GM18907 (cell line): ENCODE results near the gene FTSJ3.
A peak's percentile ranks its signal among the peaks of the same experiment; 100 is the strongest.
"Not testable (repeated sequence)": the region's sequence is repeated elsewhere in the genome, so short reads cannot be mapped to it uniquely, and the experiment has no call there.

ENCODE experiments used
- ATAC-seq: cut with Tn5 transposase; IDR thresholded peaks from one replicate; pipeline ENCODE4 v1.9.1; 2021; ENCODE audit warnings: mild to moderate bottlenecking, moderate library complexity; ENCODE audit not compliant: unreplicated experiment

FTSJ3 gene

DNA sequence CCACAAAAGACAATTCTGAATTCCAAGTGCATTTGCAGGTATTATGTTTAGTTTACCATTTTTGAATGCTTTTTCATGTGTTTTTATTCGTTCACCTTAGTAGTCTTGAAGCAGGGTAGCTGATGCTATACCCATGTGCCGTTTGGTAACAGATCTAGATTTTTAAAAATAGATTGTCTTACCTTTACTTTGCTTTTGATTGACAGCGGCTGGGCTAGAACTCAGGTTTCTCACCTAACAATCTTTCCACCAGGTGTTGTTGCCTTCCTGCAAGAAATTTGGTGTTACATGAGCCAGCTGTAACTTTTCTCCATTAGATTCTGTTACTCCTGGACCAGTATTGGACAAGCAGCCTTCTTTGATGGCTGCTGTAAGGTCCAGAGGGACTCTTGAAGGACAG, 1.5 kb upstream of the FTSJ3 start:
- no peak for ATAC-seq

DNA sequence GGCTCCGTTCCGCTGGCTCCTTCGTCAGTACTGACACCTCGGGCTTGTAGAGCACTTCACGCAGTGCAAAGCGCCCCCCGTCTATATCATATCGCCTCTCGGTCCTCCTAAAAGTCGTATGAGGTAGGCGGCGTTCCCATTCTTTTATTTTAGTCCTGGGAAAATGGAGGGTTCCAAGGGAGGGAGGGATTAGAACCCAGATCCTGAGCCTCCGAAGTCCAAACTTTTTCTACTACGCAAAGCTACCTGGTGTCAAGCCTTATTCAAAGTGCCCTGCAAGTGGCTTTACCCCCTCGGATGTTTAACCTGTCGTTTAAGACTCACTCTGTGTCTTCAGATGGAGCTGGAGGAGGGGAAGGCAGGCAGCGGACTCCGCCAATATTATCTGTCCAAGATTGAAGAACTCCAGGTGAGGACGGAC, 348 bp upstream of the FTSJ3 start:
- no peak for ATAC-seq

DNA sequence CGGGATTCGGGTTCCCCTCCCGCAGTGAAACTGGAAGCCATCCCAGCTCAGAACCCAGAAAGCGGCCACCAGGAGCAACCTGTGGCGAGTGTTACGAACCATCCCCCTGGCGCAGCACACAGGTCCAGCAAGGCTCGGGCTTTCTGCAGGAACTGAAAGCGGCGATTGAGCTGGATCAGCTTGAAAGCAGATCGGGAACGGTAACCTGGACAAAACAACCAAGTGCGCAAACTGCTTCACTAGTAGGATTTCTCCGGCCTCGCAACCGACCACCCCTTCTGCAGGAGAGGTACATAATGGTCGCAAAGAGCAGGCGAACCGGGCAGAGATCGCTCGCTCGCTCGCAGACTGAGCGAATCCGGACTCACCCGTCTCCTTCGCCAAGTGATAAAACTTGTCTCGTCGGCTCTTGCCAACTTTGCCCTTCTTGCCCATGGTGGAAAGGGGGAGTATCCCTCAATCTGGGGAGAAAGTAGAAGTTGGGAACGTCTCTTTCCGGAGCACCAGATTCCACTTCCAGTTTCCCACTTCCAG, 928 bp downstream of the FTSJ3 start:
- ATAC-seq, result peak; percentile 13

DNA sequence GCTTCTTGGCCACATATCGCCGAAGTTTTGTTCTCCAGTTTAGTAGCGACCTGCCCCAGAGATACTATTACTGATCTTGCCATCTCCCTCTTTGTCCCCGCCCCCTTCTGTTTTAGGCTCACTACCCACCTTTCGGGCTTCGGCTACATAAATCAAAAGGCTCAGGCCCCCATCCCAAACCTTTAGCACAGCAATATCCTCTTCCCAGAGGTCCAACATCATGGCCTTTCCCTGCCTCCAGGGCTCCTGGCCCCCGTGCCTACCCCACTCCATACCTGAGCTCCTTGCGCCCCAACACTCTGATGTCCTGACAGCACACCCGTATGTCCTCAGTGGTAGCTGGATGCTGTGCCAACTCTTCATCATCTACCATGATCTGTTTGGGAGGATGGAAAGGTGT, 3.1 kb downstream of the FTSJ3 start:
- no peak for ATAC-seq

DNA sequence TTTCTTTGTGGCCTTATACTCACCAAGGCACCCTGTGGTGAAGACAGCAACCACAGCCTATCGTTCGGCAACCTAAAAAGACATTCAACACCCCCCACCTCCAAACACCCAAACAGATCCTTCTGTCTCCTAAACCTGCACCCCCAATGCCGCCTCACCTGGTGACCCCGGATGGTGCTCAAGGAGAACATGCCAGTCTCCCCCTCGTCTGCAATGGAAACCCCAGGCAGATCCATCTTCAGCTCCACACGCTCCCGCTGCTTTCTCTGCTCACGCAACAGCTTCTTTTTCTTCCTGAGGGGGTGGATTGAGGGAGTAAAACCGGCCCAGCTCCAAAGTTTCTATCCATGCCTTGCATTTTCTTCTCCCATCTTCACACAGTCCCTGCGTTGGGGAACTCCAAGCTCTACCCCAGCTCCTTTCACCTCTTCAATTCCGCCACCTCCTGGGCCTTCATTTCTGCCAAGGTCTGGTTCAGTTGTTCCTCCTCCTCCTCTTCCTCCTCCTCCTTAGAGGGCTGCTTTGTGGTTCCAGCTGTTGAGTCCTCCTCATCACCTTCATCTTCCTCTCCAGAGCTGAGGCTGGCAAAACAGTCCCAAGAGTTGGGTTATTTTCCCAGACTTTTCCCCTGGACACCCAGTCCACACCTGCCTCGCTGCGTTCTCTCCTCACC, 3.7 kb downstream of the FTSJ3 start:
- no peak for ATAC-seq

DNA sequence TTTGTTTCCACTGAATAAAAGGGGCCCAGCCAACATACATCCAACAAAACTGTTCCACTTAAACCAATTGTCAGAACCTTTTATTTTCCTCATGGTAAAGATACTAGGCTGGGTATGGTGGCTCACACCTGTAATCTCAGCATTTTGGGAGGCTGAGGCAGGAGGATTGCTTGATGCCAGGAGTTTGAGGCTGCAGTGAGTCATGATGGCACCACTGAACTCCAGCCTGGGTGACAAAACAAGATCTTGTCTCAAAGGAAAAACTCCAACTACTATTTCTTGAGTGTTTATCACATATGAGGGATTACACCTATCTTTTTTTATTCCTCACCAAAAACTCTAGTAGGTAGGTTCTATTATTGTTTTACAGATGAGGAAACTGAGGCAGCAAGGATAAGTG, 4.9 kb downstream of the FTSJ3 start:
- ATAC-seq, result no peak

DNA sequence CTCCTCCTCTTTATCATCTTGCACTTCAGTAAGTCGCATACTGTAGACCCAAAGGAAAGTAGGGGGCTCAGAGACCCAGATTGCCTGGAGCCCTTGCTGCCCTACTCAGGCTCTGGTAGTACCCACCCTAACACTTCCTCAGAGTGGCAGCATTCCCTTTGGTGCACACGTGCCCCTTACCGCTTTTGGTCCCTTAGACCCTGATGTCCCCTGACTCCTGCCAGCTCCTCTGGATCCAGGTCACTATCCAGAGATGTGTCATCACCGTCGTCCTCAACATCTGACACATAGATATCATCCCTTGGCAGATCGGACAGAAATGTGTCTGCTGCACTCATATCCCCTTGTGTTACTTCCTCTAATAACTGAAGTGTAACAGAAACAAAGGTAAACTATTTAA, 5.7 kb downstream of the FTSJ3 start:
- no peak for ATAC-seq

DNA sequence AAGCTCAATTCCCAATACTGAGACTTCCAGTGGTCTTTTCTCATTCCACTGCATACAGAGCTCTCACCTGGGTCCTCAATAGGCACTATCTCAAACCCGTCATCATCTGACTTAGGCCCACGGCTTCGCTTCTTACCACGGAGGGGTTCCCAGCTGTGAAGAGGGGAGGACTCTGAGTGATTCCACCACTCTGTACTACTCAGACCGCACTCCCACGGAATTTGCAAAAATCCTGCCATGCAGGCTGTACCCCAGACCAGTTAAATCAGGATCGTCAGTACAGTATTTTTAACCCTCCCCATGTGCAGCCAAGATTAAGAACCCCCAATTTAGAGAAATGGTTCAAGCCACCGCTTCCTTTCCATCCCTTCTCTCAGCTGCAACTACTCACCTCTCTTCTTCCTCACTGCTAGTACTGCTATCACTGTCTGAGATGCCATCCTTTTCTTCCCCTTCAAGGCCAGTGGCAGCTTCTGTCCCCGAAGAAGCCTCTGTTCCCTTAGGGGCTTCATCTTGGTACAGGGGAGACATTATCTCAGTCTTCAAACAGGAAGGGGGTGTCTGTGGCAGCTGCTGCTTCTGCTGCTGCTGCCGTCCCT, 6.4 kb downstream of the FTSJ3 start:
- ATAC-seq, result no peak

DNA sequence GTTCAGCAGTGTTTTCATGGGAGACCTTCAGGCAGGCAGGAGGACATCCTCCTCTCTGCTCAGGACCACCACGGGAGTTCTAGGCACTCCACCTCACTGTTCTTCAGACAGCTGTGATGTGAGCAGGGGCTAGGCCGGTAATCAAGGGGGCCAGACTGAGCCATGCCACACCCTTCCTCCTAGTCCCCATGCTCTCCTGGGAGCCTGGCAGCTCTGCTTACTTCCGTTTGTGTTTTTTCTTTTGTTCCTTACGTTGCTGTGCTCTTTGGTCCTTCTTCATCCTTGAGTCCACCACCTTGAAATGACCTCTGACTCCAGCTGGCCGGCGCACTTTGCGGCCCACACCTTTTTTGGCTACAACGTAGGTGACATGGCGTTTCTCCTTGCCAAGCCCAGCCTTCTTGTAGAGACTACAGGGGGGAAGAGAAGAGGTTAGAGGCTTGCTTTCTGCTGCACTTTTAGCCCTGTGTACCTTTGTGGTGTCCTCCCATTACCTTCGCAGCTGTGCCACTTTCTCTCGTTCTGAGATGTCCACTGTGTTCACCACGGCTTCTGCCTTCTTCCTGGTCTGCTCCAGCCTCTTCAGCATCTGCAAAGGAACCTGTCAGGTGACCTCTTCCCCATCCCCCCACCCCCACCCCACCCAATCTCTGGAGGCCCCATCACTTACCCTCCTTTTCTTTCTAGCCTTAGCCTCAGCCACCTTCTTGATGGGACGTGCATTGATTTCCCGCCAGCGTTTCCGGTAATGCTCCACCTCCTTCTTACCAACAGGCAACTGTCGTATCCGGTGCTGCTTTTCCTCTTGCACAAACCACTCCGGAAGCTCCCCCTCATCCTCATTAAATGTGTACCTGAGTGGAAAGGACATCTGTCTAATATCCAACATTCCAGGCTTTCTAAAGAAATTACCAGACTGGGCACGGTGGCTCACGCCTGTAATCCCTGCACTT, 7.6 kb downstream of the FTSJ3 start:
- ATAC-seq, result no peak

DNA sequence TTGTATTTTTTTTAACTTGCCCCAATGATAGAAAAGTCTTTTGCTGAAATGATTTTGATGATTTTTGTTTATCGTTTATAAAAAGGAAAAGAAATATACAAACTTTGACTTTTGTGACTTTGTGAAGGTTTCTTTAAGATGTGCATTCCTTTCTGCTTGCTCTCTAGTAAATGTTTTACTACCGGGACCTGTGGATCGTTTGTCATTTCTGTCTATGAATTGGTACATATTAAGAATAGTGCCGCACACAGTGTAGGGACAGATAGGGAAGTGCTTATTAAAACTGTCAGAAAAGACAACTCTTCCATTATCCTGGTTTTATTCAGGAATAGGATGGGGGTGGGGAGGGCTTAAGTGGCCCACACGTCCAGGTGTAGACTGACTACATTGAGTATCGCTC, 8.3 kb downstream of the FTSJ3 start:
- no peak for ATAC-seq

DNA sequence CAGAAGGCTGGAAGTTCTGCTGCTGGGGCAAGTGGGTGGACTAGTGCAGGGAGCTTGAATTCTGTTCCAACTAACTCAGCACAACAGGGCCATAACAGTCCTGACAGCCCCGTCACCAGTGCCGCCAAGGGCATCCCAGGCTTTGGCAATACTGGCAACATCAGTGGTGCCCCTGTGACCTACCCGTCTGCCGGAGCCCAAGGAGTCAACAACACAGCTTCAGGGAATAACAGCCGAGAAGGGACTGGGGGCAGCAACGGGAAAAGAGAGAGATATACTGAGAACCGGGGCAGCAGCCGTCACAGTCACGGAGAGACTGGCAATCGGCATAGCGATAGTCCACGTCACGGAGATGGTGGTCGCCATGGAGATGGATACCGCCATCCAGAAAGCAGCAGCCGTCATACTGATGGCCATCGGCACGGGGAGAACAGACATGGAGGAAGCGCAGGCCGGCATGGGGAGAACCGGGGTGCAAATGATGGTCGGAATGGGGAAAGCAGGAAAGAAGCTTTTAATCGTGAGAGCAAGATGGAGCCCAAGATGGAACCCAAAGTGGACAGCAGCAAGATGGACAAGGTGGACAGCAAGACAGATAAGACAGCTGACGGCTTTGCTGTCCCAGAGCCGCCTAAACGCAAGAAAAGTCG, 9.6 kb downstream of the FTSJ3 start:
- ATAC-seq, result no peak

DNA sequence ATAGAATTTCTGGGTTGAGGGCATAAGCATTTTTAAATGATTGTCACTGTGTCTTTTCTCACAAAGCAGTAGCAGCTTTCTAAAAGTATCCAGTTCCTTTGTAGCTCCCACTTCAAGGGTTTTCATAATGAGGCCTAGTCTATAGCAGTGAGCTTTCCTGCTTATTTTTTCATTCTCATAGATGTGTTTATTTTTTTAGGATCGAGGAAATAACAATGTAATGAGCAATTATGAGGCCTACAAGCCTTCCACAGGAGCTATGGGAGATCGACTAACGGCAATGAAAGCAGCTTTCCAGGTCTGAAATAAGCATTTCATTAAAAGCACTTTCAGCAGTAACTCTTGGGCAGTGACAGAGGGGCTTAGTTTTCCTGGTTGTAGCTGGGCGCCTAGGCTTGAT, 10.8 kb downstream of the FTSJ3 start:
- no peak for ATAC-seq

DNA sequence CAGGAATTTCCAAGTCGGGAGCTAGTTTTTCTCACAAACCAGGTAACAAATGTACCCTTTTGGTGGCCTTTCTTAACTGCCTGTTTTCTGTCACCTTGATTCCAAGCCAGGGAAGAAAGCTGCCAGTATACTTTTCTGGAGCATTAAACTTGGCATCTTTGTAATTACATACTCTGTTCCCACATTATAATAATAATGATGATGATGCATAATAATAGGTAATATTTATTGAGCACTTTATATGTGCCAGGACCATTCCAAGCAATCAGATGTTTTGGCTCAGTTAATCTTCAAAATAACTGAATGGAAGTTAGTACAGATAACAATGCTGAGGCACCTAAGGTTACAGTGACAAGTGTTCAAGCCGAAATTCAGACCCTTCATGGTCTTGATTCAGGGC, 11.3 kb downstream of the FTSJ3 start:
- ATAC-seq, result no peak

DNA sequence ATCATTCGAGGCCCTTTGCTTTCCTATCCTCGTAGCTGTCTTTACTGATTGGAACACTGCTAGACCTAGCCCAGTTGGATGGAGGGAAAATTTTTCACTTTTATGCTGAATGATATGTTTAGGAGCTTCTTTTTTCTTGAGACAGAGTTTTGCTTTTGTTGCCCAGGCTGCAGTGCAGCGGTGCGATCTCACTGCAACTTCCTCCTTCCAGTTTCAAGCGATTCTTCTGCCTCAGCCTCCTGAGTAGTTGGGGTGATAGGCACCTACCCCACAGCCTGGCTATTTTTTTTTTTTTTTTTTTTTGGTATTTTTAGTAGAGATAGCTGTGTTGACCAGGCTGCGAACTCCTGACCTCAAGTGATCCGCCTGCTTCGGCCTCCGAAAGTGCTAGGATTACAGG, 17.5 kb downstream of the FTSJ3 start:
- no peak for ATAC-seq

DNA sequence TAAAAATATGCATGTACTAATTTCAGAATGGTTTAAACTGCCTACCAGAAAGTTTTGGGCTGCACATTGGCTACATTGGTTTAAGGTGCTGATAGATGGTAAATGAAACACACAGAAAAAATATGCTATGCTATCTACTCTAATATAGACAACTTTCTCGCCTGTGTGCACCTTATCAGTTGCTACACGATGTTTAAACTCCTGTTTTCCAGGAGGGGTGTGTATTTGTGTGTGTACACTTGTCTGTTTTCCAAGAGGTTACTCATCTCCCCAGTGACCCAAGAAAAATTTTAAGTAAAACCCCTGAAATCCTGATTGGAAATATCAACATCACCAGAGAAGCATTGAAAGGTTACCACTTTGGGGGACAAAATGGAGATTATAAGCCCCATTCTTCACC, 21.9 kb downstream of the FTSJ3 start:
- no peak for ATAC-seq

DNA sequence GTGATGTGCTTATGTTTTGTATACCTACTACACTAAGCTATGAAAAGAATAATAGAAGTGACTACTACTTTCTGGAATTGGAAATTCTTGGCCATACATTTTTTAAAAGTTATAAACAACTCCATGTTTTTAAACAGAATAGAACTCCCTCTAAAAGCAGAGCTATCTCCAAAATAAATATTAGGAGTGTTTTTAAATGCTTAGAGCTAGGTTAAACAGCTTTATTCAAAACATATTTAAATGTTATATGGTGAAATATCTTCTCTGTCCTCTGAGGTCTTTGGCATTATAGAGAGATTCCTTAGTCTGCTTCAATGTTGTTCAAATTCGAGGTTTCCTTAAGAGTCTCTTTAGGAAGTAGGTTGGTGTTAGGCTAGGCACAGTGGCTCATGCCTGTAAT, 23.1 kb downstream of the FTSJ3 start:
- no peak for ATAC-seq

DNA sequence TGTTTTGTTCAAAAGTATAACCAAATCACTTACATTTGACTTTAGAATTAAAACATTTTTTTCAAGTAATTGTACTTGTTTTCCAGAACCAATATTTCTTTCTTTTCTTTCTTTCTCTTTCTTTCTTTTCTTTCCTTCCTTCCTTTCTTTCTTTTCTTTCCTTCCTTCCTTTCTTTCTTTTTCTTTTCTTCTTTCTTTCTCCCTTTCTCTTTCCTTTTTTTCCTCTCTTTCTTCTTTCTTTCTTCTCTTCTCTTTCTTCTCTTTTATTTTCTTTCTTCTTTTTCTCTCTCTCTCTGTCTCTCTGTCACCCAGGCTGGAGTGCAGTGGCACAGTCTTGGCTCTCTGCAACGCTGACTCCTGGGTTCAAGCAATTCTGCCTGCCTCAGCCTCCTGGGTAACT, 26.7 kb downstream of the FTSJ3 start:
- no peak for ATAC-seq

DNA sequence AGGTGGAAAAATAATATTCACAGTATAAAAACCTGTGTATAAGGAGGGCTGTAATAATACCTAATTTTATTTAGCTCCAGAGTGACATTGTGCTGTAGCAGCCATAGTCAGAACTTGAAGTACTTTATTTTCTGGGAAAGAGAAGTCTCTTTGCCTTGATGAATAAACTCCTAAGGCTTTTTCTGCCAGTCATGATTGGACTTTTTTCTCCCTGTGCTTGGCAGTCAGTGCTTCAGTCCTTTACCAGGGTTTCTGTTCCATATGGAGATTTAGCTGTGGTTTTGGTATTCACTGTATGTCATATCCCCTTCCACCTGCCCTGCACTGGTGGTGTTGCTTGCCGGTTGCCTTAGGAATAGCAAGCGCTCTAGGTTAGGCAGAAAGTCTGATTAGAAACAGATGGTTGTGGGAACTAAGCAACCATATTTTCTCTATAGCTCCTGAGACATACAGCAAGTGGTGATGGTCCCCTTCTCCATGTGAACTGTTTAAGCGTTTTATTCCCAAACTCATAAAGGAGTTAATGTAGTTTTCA, 28.8 kb downstream of the FTSJ3 start:
- ATAC-seq, result no peak

DNA sequence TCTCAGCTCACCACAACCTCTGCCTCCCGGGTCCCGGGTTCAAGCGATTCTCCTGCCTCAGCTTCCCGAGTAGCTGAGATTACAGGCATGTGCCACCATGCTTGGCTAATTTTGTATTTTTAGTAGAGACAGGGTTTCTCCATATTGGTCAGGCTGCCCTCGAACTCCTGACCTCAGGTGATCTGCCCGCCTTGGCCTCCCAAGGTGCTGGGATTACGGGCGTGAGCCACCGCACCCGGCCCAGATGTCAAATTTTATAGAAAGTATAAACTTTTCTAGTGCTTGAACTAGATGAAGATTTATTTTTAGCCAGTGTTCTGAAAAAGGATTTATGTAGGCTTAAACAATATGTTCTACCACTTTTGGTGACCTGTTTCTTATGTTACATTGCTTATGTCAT, 31.1 kb downstream of the FTSJ3 start:
- not testable (repeated sequence) for ATAC-seq

DNA sequence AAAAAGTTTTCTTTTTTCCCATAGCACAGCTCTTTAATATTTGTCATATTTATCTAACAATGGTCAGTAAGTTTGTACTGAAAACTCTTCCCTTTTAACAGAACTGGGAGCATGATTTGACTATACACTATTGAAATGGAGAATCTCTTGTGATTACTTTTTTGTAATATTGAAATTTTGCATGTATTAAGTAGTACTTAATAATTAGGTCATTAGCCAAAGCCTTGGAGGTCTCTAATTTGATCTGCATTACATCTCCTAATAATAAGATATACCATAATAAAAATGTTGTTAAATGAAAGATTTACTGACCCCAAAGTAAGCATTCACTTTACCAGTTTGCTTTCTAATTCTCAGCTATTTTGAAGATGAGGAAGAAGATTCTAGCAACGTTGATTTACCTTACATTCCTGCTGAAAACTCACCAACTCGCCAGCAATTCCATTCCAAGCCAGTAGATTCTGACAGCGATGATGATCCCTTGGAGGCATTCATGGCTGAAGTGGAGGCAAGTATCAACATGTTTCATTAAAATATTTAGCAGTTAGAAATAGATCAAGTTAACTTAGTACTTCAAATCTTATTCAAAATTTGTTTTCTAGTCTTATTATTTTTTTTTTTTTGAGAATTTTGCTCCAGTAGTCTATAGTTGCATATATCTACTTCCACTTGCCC, 35.3 kb downstream of the FTSJ3 start:
- no peak for ATAC-seq
